WTC11 (cell line): ENCODE measurements around the gene MEGF8. TPM values are rescaled to one million over a fixed set of nuclear protein-coding genes. Genes with fewer than 3 reads are reported as not detected.
A peak's percentile ranks its signal among the peaks of the same experiment; 100 is the strongest.

Experiments used
- ATAC-seq: fragments of 200-7000 bp; cut with Tn5 transposase; 2 replicates; pipeline ENCODE4 v1.10.0; 2021; ENCODE audit warnings: mild to moderate bottlenecking, moderate library complexity
- CTCF ChIA-PET: fragments of 300-600 bp; sonication (Branson Sonifier 250); formaldehyde crosslinking; loops from one replicate; lab custom pipeline; 2021; ENCODE audit warnings: antibody characterized with exemption; lab: Charles Lee
- POLR2A ChIA-PET: fragments of 350-600 bp; sonication (Branson Sonifier 250); formaldehyde crosslinking; loops from one replicate; lab custom pipeline; 2021; ENCODE audit warnings: antibody characterized with exemption; lab: Charles Lee
- DNase-seq: peaks from one replicate; pipeline ENCODE4 v3.0.0; 2021; ENCODE audit warnings: low spot score
- H3K27ac Mint-ChIP-seq: 2 replicates; pipeline ENCODE4 v1.8.0; 2021; ENCODE audit warnings: mixed read lengths
- H3K27me3 Mint-ChIP-seq: 2 replicates; pipeline ENCODE4 v1.8.0; 2021; ENCODE audit warnings: low read depth, mild to moderate bottlenecking, moderate library complexity, mixed read lengths
- H3K36me3 Mint-ChIP-seq: 2 replicates; pipeline ENCODE4 v1.8.0; 2021; ENCODE audit warnings: mixed read lengths
- H3K4me1 Mint-ChIP-seq: 2 replicates; pipeline ENCODE4 v1.8.0; 2022; ENCODE audit warnings: mixed read lengths
- H3K4me3 Mint-ChIP-seq: 2 replicates; pipeline ENCODE4 v1.8.0; 2021; ENCODE audit warnings: mild to moderate bottlenecking, moderate library complexity, mixed read lengths
- H3K9me3 Mint-ChIP-seq: 2 replicates; pipeline ENCODE4 v1.8.0; 2021; ENCODE audit warnings: mixed read lengths
- E2F4 ChIP-seq: sonication (generic); formaldehyde crosslinking; IDR thresholded peaks from 2 replicates; pipeline ENCODE4 v1.8.1; 2022; ENCODE audit warnings: low read depth, mild to moderate bottlenecking, moderate library complexity, missing genetic modification reagents, borderline replicate concordance
- ESRRA ChIP-seq: sonication (generic); formaldehyde crosslinking; IDR thresholded peaks from 2 replicates; pipeline ENCODE4 v1.8.1; 2022; ENCODE audit warnings: mild to moderate bottlenecking, missing genetic modification reagents, borderline replicate concordance
- FOXK1 ChIP-seq: sonication (generic); formaldehyde crosslinking; IDR thresholded peaks from 2 replicates; pipeline ENCODE4 v1.8.0; 2022; ENCODE audit warnings: mild to moderate bottlenecking, moderate library complexity, missing genetic modification reagents
- FOXP1 ChIP-seq: sonication (generic); formaldehyde crosslinking; IDR thresholded peaks from 2 replicates; pipeline ENCODE4 v1.8.0; 2022; ENCODE audit warnings: missing genetic modification reagents, mild to moderate bottlenecking, moderate library complexity, borderline replicate concordance
- GABPB1 ChIP-seq: sonication (generic); formaldehyde crosslinking; IDR thresholded peaks from 2 replicates; pipeline ENCODE4 v1.8.1; 2023; ENCODE audit warnings: mild to moderate bottlenecking, missing genetic modification reagents
- NFE2L1 ChIP-seq: sonication (generic); formaldehyde crosslinking; IDR thresholded peaks from 2 replicates; pipeline ENCODE4 v1.8.1; 2023; ENCODE audit warnings: missing genetic modification reagents
- NFYB ChIP-seq: sonication (generic); formaldehyde crosslinking; conservative IDR thresholded peaks from 2 replicates; pipeline ENCODE4 v1.8.0; 2022; ENCODE audit warnings: low read depth, missing genetic modification reagents
- OVOL2 ChIP-seq: fragments of 250-450 bp; sonication (Bioruptor Pico); IDR thresholded peaks from 2 replicates; pipeline ENCODE4 v1.9.0; 2021; ENCODE audit warnings: mild to moderate bottlenecking, borderline replicate concordance
- SMAD4 ChIP-seq: sonication (generic); formaldehyde crosslinking; IDR thresholded peaks from 2 replicates; pipeline ENCODE4 v1.8.0; 2022; ENCODE audit warnings: mild to moderate bottlenecking, missing genetic modification reagents
- ZMAT4 ChIP-seq: fragments of 250-450 bp; sonication (Bioruptor Pico); IDR thresholded peaks from 2 replicates; pipeline ENCODE4 v1.9.0; 2021; ENCODE audit warnings: mild to moderate bottlenecking
- ZNF232 ChIP-seq: sonication (generic); formaldehyde crosslinking; IDR thresholded peaks from 2 replicates; pipeline ENCODE4 v1.8.0; 2022; ENCODE audit warnings: mild to moderate bottlenecking, missing genetic modification reagents
- ZNF396 ChIP-seq: fragments of 250-450 bp; sonication (Bioruptor Pico); IDR thresholded peaks from 2 replicates; pipeline ENCODE4 v1.8.0; 2021; ENCODE audit warnings: mild to moderate bottlenecking, moderate library complexity, borderline replicate concordance
- ZNF423 ChIP-seq: fragments of 250-450 bp; sonication (Bioruptor Pico); IDR thresholded peaks from 2 replicates; pipeline ENCODE4 v2.1.2; 2022; ENCODE audit warnings: mild to moderate bottlenecking, moderate library complexity
- total RNA-seq: library from RNA; stranded (reverse); gene quantifications from 3 replicates; pipeline ENCODE4 v1.2.3, GENCODE V29; 2021
- TF ChIP-seq, protein P1 (sequence below): sonication (generic); formaldehyde crosslinking; IDR thresholded peaks from 2 replicates; pipeline ENCODE4 v1.8.0; 2022; ENCODE audit warnings: mild to moderate bottlenecking, missing genetic modification reagents
- TF ChIP-seq, protein P2 (sequence below): sonication (generic); formaldehyde crosslinking; IDR thresholded peaks from 2 replicates; pipeline ENCODE4 v1.8.1; 2023; ENCODE audit warnings: mild to moderate bottlenecking, missing genetic modification reagents

The MEGF8 gene
- total RNA-seq, 1 experiment from 2014 or later, result 42.1 TPM

GRCh38 chr19:42283188-42284065 lies 42.0 kb upstream of the MEGF8 start:
- H3K27ac Mint-ChIP-seq, result no peak overlapping the region
- ATAC-seq (peak; percentile 73), DNase-seq (peak; percentile 95)
- peaks cover 4% of the 10 kb centered on the region; the same call in 1 of the 2 replicates for H3K36me3 Mint-ChIP-seq
- CTCF ChIA-PET, result interaction anchor here (4.8 to 7.5 kb wide), 2 partner anchors 12 to 38 kb away, joined by 30 to 239 read pairs; partner anchors contain the start of gene GSK3A
- no peak overlapping the region for H3K4me3 Mint-ChIP-seq
- no peaks in the 10 kb centered on the region for H3K27me3 Mint-ChIP-seq
- H3K4me1 Mint-ChIP-seq, result peaks cover 34% of the 10 kb centered on the region
- POLR2A ChIA-PET, result interaction anchor here (0.5 to 1.0 kb wide), 2 partner anchors 14 to 40 kb away, joined by 3 read pairs; no protein-coding TSS in a partner anchor
- no peaks in the 10 kb centered on the region for H3K9me3 Mint-ChIP-seq
- peak; percentile 33; the same call in 1 of the 2 replicates for TF ChIP-seq FOXK1 (CRISPR knock-in tag)
- no peak for TF ChIP-seq ZNF232 (CRISPR knock-in tag)
- TF ChIP-seq NFE2L1 (CRISPR knock-in tag), result peak; percentile 56; the same call in 1 of the 2 replicates
- TF ChIP-seq OVOL2, result no peak
- TF ChIP-seq SMAD4, result no peak
- 0 out of 2 replicates have a peak, but pooled peaks have one; percentile 38 for TF ChIP-seq FOXP1 (CRISPR knock-in tag)
- TF ChIP-seq ZMAT4 (CRISPR knock-in tag), result no peak
- TF ChIP-seq NFYB, result peak; percentile 43; the same call in 1 of the 2 replicates
- TF ChIP-seq, protein P1, sequence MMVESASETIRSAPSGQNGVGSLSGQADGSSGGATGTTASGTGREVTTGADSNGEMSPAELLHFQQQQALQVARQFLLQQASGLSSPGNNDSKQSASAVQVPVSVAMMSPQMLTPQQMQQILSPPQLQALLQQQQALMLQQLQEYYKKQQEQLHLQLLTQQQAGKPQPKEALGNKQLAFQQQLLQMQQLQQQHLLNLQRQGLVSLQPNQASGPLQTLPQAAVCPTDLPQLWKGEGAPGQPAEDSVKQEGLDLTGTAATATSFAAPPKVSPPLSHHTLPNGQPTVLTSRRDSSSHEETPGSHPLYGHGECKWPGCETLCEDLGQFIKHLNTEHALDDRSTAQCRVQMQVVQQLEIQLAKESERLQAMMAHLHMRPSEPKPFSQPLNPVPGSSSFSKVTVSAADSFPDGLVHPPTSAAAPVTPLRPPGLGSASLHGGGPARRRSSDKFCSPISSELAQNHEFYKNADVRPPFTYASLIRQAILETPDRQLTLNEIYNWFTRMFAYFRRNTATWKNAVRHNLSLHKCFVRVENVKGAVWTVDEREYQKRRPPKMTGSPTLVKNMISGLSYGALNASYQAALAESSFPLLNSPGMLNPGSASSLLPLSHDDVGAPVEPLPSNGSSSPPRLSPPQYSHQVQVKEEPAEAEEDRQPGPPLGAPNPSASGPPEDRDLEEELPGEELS, result 0 out of 2 replicates have a peak, but pooled peaks have one; percentile 51
- no peak for TF ChIP-seq ZNF396 (CRISPR knock-in tag)
- no peak for TF ChIP-seq GABPB1 (CRISPR knock-in tag)
- TF ChIP-seq, protein P2, sequence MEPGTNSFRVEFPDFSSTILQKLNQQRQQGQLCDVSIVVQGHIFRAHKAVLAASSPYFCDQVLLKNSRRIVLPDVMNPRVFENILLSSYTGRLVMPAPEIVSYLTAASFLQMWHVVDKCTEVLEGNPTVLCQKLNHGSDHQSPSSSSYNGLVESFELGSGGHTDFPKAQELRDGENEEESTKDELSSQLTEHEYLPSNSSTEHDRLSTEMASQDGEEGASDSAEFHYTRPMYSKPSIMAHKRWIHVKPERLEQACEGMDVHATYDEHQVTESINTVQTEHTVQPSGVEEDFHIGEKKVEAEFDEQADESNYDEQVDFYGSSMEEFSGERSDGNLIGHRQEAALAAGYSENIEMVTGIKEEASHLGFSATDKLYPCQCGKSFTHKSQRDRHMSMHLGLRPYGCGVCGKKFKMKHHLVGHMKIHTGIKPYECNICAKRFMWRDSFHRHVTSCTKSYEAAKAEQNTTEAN (CRISPR knock-in tag), result peak; percentile 62
- TF ChIP-seq E2F4 (CRISPR knock-in tag), result no peak
- TF ChIP-seq ZNF423 (CRISPR knock-in tag), result 0 out of 2 replicates have a peak, but pooled peaks have one; percentile 15

DNA sequence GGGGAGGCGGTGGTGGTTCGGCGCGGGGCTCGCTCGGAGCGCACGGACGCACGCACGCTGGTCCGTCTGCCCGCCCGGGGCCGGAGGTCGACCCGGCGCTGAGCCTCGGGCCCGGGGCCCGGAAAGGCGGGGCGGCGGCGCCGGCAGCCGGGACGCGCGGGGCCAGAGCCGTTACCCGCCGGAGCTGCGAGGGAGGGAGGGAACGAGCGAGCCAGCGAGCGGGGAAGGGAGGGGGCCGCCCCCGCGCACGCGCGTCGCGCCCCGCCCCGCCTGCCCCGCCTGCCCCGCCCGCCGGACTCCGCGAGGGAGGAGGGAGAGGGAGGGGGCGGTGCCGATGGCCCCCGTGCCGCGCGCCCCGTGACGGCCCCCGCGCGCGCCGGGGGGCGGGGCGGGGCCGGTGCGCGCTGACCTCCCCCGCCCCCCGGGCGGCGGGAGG lies 41.4 kb upstream of the MEGF8 start:
- peaks cover 33% of the 10 kb centered on the region for H3K4me1 Mint-ChIP-seq
- H3K9me3 Mint-ChIP-seq, result no peaks in the 10 kb centered on the region
- POLR2A ChIA-PET, result interaction anchor here (1.0 kb wide), 1 partner anchor 41 kb away, joined by 3 read pairs; no protein-coding TSS in a partner anchor
- TF ChIP-seq, protein P1, result 0 out of 2 replicates have a peak, but pooled peaks have one; percentile 37
- TF ChIP-seq ZNF423 (CRISPR knock-in tag) (peak; percentile 37; the same call in 1 of the 2 replicates), ESRRA (CRISPR knock-in tag) (no peak)
- peaks cover 4% of the 10 kb centered on the region; the same call in 1 of the 2 replicates for H3K36me3 Mint-ChIP-seq
- no peaks in the 10 kb centered on the region for H3K27me3 Mint-ChIP-seq
- no peak; the same call in 1 of the 2 replicates for ATAC-seq
- peak; percentile 62 for DNase-seq
- no peak overlapping the region for H3K4me3 Mint-ChIP-seq
- CTCF ChIA-PET, result interaction anchor here (0.6 to 1.4 kb wide), 5 partner anchors 11 to 41 kb away, joined by 3 to 7 read pairs (median 4); partner anchors contain the start of gene GSK3A
- no peak overlapping the region for H3K27ac Mint-ChIP-seq
